RCC 7860 (cell line): ENCODE measurements around the gene KCNAB1.

ENCODE experiments used
- DNase-seq: peaks from one replicate; pipeline ENCODE4 v3.0.0-alpha.2; 2015; ENCODE audit warnings: low spot score
- FAIRE-seq: peaks from 2 replicates; lab custom pipeline; 2012; peaks lifted over from hg19 to GRCh38; lab: Jason Lieb, UNC

KCNAB1 gene

GRCh38 chr3:156388497-156389448 is 268.4 kb downstream of the KCNAB1 start:
- DNase-seq = no peak
- FAIRE-seq = no peak

DNA sequence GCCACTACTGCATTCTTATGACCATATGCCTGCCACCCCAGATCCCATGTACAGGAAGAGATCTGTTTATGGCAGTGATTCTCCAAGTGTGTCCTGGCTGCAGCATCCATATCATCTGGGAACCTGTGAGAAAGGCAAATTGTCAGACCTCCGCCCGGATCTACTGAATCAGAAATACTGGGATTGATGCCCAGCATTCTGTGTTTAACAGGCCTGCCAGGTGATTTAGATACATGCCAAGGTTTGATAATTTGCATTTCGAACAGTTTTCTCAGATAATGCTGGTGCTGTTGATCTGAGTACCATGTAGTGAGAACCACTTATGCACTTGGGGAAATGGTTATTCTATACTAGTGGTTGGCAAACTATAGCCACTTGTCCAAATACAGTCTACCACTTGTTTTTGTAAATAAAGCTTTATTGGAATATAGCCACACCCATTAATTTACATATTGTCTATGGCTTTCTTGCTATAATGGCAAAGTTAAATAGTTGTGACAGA is 269.1 kb downstream of the KCNAB1 start:
- FAIRE-seq (no peak), DNase-seq (no peak)

GRCh38 chr3:156390846-156391245 is 270.5 kb downstream of the KCNAB1 start:
- DNase-seq = no peak
- FAIRE-seq = no peak

- FAIRE-seq = no peak
- no peak for DNase-seq
Observed at GRCh38 chr3:156395961-156396710, 275.8 kb downstream of the KCNAB1 start.

DNA sequence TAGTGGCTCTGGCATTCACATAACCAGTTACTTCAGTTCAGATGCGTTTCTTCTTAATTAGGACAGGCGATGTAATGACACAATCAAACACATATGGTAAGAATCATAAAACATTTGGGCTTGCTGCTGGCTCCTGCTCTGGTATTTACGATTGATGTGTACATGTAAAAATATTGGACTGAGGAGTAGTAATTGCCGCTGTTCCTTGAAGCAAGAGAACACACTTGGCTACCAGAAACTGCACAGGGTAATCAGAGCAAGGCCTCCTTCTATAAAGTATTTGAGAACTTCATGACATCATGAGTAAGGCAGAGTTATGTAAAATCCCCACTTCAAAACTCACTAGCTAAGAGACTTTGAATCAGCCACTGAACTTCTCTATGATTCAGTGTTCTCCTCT is 276.5 kb downstream of the KCNAB1 start:
- FAIRE-seq = no peak
- DNase-seq = no peak

GRCh38 chr3:156397534-156397933 is 277.2 kb downstream of the KCNAB1 start:
- no peak for FAIRE-seq
- DNase-seq = no peak

DNA sequence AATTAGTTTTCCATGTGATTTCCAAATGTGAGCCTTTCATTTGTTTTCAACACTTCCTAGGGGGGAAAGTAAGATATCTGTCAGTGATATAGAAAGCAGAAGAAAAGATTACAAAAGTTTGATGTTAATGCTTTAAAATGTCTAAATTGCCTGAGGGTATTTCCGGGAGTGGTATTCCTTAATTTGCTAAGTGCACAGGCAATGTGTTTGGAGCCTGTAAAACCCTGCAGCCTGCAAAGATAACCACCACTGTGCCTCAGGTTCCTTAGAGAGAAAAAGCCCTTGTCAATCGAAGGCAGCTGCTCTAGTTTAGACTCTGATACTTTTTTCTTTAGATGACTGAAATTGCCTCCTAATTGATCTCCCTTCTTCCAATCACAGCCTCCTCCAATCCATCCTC is 279.7 kb downstream of the KCNAB1 start:
- no peak for FAIRE-seq

DNA sequence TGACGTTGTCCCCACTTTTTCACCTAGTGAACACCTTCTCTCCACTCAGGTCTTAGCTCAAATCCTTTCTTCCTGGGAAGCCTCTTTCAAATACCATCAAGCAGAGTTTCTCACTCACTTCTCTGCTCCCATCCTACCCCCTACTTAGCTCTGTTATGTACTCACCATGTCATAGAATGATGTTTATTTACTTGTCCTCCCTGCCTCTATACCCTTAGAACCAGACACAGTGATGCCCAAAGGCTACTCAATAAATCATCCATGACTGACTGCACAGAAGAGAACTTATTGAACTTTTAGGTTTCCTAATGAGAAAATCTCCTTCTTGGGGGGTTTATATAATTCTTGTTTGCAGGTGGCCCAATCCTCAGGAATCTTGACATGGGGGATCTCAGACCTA is 280.4 kb downstream of the KCNAB1 start:
- no peak for DNase-seq
- FAIRE-seq = no peak

More for the DNA sequence above, 279.7 kb downstream of the KCNAB1 start:
- DNase-seq = no peak

DNA sequence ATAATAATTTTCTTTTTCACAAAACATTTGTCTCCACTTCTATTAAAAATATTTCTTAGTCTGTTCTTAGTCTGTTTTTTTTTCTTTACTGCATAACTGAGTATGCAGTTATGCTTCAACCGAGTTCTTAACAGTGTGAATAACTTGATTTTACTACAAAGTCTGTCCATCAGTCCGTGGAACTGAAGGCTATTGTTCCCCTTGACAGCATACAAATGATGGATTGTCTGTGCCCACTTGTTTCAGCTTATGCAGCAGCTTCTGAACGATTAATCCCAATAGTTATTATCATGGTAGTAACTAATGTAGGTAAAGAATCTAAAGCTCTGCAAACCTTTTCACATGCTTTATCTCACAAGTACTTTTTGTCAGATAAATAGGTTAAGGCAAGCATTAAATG is 283.8 kb downstream of the KCNAB1 start:
- no peak for DNase-seq
- FAIRE-seq = no peak

DNA sequence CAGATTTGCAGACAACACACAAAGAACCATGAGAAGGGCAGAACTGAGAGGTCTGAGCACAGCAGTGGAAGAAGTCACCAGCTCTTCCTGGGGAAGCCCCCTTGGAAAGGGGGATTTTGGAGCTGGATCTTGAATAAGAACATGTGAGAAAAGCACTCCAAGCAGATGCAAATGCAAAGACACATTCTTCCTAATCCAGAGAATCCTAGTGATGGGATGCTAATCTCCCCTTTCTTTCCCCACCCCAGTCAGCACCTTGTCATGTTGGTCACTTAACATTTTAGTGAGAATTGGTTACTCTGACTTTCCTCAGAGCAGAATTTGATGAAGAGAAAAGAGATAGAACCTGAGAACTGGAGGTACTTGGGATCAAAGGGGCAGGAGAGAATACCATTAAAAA is 286.0 kb downstream of the KCNAB1 start:
- DNase-seq = no peak
- FAIRE-seq = no peak

- no peak for FAIRE-seq
- DNase-seq = no peak
Observed at GRCh38 chr3:156407617-156408225, 287.3 kb downstream of the KCNAB1 start.

GRCh38 chr3:156409694-156410093 is 289.3 kb downstream of the KCNAB1 start:
- DNase-seq (no peak), FAIRE-seq (no peak)

- FAIRE-seq (no peak), DNase-seq (no peak)
Observed at GRCh38 chr3:156412600-156412999, 292.2 kb downstream of the KCNAB1 start.

DNA sequence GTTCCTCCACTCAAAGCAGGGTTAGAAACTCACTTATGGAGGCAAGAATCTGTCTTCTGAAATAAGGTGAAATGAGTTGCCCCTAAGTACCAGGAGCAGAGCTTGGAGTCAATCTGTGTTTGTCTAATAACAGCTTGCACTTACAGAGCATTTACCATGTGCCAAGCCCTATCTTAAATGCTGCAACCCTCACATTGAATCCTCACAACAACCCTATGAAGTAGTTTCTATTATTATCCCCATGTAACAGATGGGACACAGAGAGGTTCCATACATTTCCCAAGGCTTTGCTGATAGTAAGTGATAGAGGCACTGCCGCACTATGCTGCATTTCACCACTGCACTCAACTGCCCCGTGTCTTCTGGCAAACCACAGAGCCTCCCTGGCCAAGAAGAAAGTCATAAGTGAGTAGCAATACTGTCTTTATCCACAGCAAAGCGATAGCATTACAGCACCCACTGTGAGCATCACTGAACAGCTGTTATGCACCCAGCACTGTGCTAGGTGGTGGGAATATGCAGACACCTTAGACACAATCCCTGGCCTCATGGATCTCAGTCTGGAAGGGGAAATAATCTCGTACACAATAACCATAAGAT is 293.0 kb downstream of the KCNAB1 start:
- no peak for DNase-seq
- FAIRE-seq = no peak

- FAIRE-seq (no peak), DNase-seq (no peak)
Observed at GRCh38 chr3:156416846-156417558, 296.6 kb downstream of the KCNAB1 start.

DNA sequence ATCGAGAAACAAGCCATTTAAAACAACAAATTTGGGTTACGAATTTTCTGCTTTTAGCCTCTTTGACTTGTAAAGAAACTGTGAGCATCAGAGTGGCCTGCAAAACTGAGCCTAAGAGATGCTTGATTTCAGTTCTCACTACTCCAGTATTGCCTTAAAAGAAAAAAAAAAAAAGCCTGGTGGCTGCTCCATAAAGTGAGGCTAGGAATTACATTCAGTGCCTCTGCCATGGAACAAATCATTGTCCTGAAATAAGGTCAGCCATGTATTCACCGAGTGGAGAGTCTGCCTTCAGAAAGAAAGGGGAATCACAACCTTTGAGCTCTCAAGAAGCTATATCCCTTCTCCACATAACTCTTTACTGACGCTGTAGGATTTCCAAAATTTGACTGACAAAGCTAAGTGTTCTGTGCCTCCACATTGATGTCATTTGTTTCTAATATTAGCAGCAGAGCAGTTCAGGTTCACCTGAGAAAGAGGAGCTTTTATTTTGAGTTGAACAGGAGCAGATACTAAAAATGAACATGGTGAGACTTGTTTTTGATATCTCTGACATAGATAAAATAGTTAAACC is 297.3 kb downstream of the KCNAB1 start:
- DNase-seq (no peak), FAIRE-seq (no peak)

DNA sequence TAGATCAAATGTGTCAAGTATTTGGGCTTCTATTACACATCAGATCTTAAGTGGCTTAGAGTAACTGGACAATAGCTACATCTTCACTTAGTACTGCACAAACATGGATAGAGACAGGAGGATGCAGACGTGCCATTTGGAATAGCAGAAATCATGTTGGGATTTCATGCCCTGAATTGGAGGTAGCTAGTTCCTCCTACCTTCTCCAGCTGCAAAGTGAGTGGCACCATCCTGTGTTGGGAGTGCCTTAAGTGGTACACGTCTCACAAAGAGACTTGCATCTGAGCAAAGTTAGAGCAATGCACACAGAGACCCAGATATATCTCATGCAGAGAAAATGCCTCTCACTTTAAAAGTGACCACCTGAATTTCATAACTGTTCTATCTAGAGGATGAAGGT is 298.1 kb downstream of the KCNAB1 start:
- FAIRE-seq (no peak), DNase-seq (no peak)

DNA sequence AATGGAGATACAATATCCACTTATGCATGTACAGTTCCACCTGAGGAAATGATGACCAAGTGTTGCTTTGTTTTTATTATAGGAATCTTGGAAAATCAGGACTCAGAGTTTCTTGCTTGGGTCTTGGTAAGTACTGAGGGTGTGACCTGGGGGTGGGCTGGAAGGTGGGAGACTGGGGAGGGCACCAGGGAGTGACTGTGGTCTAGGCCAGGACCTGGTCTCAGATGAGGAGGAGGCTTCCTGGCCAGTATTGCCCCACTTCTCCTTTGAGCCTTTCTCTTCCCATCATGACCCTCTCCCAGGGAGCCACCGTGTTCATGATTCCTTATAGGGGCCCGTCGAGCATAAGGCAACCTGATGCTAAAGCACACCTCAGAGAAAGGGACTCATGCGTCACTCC is 301.2 kb downstream of the KCNAB1 start:
- DNase-seq (no peak), FAIRE-seq (no peak)

- no peak for FAIRE-seq
- no peak for DNase-seq
Observed at GRCh38 chr3:156424758-156425157, 304.4 kb downstream of the KCNAB1 start.

DNA sequence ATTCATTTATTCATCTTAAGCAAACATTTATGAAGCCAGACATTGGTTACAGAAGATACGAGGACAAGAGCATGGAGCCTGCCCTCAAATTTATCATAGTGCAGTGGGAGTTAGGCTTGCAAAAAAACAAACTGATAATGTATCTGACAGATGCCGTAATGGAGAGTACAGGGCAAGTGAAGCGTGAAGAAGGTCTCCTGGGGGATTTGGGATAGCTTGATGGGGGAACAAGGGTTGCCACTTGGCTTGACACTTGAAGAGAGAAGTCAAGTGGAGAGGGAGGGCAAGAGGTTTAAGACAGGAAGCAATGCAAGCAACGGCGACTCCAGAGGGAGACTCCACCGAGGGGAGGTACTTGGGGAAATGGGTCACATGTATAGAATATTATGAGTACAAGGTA is 305.3 kb downstream of the KCNAB1 start:
- no peak for FAIRE-seq

More for the DNA sequence above, 305.3 kb downstream of the KCNAB1 start:
- no peak for DNase-seq
